Measurements from ENCODE around the gene RPEL1. TPM values are rescaled to one million over a fixed set of nuclear protein-coding genes. Genes with fewer than 3 reads are reported as not detected.
"Not testable (repeated sequence)": the region's sequence is repeated elsewhere in the genome, so short reads cannot be mapped to it uniquely, and the experiment has no call there.

The RPEL1 gene
- polyA plus RNA-seq, 1 donor from 2014 or later, result not detected

GRCh38 chr10:103204353-103205255 is 41.1 kb upstream of the RPEL1 start:
- Histone ChIP-seq H3K9ac (ENCODE audit: low read length) (peak overlapping the region; percentile 48), H3K79me2 (replicated peaks; ENCODE audit: insufficient read depth, low read length) (no peaks in the 10 kb centered on the region)
- TF ChIP-seq MXI1 (conservative IDR thresholded peaks at IDR 0.05; ENCODE audit: poor library complexity, severe bottlenecking) (peak; percentile 23), CTCF (IDR thresholded peaks at IDR 0.05; ENCODE audit: poor library complexity, severe bottlenecking) (no peak), EP300 (conservative IDR thresholded peaks at IDR 0.05; ENCODE audit: poor library complexity, severe bottlenecking) (peak; percentile 54), SMC3 (conservative IDR thresholded peaks at IDR 0.05; ENCODE audit: poor library complexity) (no peak), TAF1 (IDR thresholded peaks at IDR 0.05; ENCODE audit: low read depth) (no peak), POLR2AphosphoS5 (IDR thresholded peaks at IDR 0.05) (peak; percentile 49), REST (IDR thresholded peaks at IDR 0.05; ENCODE audit: borderline replicate concordance) (no peak)

GRCh38 chr10:103205401-103205800 is 40.3 kb upstream of the RPEL1 start:
- H2AFZ ChIP-seq (ENCODE audit: low read depth, low read length); H3K79me2 ChIP-seq (replicated peaks; ENCODE audit: insufficient read depth, low read length); H3K27me3 ChIP-seq (ENCODE audit: insufficient read depth, low read depth, low read length); H3K9me2 ChIP-seq (ENCODE audit: insufficient read depth, low read length); H3K9me3 ChIP-seq (ENCODE audit: low read length); H4K20me1 ChIP-seq (ENCODE audit: insufficient read depth); H3K36me3 ChIP-seq (ENCODE audit: insufficient read depth, low read length); H3F3A ChIP-seq (ENCODE audit: insufficient read depth, low read length, poor library complexity, severe bottlenecking): not testable (repeated sequence)
- H3K27ac ChIP-seq (ENCODE audit: low read length), result peak overlapping the region; percentile 84
- peak overlapping the region; percentile 46 for H3K4me3 ChIP-seq (ENCODE audit: low read length)
- H3K4me2 ChIP-seq (ENCODE audit: low read length), result peak overlapping the region; percentile 41
- peak overlapping the region; percentile 48 for H3K9ac ChIP-seq (ENCODE audit: low read length)

More at GRCh38 chr10:103204353-103205255, 41.1 kb upstream of the RPEL1 start:
- H3K9me2 ChIP-seq (ENCODE audit: insufficient read depth, low read length), result no peaks in the 10 kb centered on the region
- no peaks in the 10 kb centered on the region for H3K36me3 ChIP-seq (ENCODE audit: insufficient read depth, low read length)
- peak overlapping the region; percentile 41 for H3K4me2 ChIP-seq (ENCODE audit: low read length)
- no peaks in the 10 kb centered on the region for H3K9me3 ChIP-seq (ENCODE audit: low read length)
- H2AFZ ChIP-seq (ENCODE audit: low read depth, low read length), result no peak overlapping the region
- H4K20me1 ChIP-seq (ENCODE audit: insufficient read depth), result no peaks in the 10 kb centered on the region
- peak overlapping the region; percentile 84 for H3K27ac ChIP-seq (ENCODE audit: low read length)
- no peaks in the 10 kb centered on the region for H3K27me3 ChIP-seq (ENCODE audit: insufficient read depth, low read depth, low read length)
- H3F3A ChIP-seq (ENCODE audit: insufficient read depth, low read length, poor library complexity, severe bottlenecking), result no peaks in the 10 kb centered on the region
- peak overlapping the region; percentile 46 for H3K4me3 ChIP-seq (ENCODE audit: low read length)

- Histone ChIP-seq H3K27ac (ENCODE audit: low read length) (peak overlapping the region; percentile 84), H3K4me3 (ENCODE audit: low read length) (peak overlapping the region; percentile 18)
- H3F3A ChIP-seq (ENCODE audit: insufficient read depth, low read length, poor library complexity, severe bottlenecking); H3K9ac ChIP-seq (ENCODE audit: low read length); H3K27me3 ChIP-seq (ENCODE audit: insufficient read depth, low read depth, low read length); H3K79me2 ChIP-seq (replicated peaks; ENCODE audit: insufficient read depth, low read length); H2AFZ ChIP-seq (ENCODE audit: low read depth, low read length); H4K20me1 ChIP-seq (ENCODE audit: insufficient read depth); H3K4me2 ChIP-seq (ENCODE audit: low read length); H3K36me3 ChIP-seq (ENCODE audit: insufficient read depth, low read length); H3K9me3 ChIP-seq (ENCODE audit: low read length); H3K9me2 ChIP-seq (ENCODE audit: insufficient read depth, low read length): not testable (repeated sequence)
Measured at GRCh38 chr10:103206715-103207114, 39.0 kb upstream of the RPEL1 start.
